Glomerular visceral epithelial cell (primary cell): Measurements from ENCODE around the gene EXOSC5.
"Not testable (repeated sequence)": the region's sequence is repeated elsewhere in the genome, so short reads cannot be mapped to it uniquely, and the experiment has no call there.

Experiments
- DNase-seq: peaks from one replicate; pipeline ENCODE4 v3.0.0-alpha.2; 2016; ENCODE audit errors: extremely low spot score

The EXOSC5 gene

GRCh38 chr19:41397086-41398049 lies at the start of gene EXOSC5, which contains the start of gene BCKDHA:
Gene EXOSC5, minus strand, starts transcription at chr19:41397359. Its CDS starts 31 bp downstream, at chr19:41397328.
Gene BCKDHA, plus strand, starts transcription at chr19:41397818. Its CDS starts 10 bp downstream, at chr19:41397828.
- peak; percentile 100 for DNase-seq

DNA sequence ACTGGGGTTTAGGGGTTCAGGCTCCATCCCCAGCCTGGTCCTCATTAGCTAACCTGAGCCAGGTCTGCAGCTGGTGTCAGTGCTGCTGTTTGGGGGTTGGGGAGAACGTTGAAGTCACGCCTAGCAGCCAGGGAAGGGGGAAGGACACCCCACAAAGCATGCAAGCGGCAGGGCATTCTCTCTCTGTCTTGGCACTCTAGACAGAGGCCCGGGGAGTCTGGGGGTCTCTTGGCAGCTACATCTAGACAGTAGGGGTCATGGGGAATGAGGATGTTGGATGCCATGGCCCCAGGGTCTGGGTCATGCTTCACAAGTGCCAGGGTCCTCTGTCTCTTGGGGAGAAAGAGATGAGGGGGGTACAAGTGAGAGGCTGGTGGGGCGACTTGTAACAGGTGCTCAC lies 48.4 kb upstream of the EXOSC5 start:
- no peak for DNase-seq

- DNase-seq: no peak
Observed at GRCh38 chr19:41443813-41444455, 46.8 kb upstream of the EXOSC5 start.

- DNase-seq: no peak
Observed at GRCh38 chr19:41442473-41443355, 45.6 kb upstream of the EXOSC5 start, which contains the start of gene ERICH4. Gene ERICH4, plus strand, starts transcription at chr19:41443156. Its CDS starts 14 bp downstream, at chr19:41443170.

DNA sequence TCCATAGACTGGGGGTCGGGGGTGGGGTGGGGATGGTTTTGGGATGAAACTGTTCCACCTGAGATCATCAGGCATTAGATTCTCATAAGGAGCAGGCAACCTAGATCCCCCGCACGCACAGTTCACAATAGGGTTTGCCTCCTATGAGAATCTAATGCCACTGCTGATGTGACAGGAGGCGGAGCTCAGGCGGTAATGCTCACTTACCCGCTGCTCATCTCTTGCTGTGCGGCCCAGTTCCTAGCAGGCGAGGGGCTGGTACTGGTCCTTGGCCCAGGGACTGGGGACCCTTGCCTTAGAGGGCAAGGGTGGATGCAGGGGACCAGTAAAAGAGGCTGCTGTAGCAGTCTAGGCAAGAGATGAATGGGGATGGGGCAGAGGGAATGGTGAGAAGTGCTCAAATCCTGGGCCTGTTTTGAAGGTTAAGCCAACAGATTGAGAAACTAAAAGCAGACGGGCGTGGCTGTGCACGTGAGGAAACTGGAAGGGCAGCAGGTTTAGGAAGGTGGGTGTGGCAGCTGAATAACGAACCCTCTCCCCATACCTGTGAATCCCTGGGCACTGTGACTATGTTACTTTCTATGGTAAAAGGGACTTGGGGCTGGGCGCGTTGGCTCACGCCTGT lies 44.3 kb upstream of the EXOSC5 start:
- DNase-seq: no peak

- DNase-seq: peak; percentile 97
Observed at GRCh38 chr19:41439441-41440222, 42.5 kb upstream of the EXOSC5 start, which contains the start of gene DMAC2. Gene DMAC2, minus strand, starts transcription at chr19:41439912. Its CDS starts 13 bp downstream, at chr19:41439899.

GRCh38 chr19:41437944-41438574 lies 40.9 kb upstream of the EXOSC5 start:
- no peak for DNase-seq

DNA sequence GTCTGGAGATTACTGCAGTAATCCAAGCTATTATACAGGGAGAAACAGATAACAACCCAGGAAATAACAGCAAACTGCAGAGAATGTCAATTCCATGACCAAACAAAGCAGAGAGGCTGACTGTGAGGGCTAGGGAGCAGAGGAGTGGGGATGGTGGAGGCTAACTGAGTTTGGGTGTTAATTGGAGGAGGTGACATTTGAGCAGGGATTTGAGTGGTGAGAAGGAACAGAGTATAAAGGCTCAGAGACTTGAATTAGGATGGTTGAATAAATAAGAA lies 39.5 kb upstream of the EXOSC5 start:
- no peak for DNase-seq

DNA sequence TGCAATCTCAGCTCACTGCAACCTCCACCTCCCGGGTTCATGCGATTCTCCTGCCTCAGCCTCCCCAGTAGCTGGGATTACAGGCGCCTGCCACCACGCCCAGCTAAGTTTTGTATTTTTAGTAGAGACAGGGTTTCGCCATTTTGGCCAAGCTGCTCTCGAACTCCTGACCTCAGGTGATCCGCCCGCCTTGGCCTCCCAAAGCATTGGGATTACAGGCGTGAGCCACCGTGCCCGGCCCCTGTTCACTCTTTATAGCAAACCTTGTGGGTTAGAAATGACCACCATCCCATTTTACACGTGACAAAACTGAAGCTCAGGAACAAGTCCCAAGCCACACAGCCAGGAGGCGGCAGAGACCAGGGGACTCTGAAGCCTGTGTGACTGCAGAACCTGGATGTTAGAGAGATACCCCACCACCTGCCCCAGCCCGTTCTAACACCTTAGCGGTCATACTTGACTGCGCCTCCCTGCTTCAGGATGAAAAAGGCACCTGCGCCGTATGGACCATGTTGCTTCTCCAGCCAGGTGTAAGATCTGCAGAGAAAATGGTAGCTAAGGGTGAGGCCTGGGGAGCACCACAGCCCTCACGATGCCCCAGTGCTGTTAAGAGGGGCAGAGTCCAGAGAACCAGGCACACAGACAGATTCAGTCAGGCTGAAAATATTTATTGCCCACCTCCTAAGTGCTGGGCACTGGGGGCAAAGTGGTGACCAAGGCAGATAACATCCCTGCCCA lies 38.9 kb upstream of the EXOSC5 start:
- DNase-seq: no peak

DNA sequence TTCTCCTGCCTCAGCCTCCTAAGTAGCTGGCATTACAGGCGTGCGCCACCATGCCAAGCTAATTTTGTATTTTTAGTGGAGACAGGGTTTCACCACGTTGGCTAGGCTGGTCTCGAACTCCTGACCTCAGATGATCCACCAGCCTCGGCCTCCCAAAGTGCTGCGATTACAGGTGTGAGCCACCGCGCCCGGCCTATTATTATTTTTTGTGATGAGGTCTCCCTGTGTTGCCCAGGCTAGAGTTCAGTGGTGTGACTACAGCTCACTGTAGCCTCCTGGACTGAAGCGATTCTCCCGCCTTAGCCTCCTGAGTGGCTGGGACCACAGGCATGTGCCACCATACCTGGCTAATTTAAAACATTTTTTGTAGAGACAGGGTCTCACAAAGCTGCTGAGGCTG lies 38.2 kb upstream of the EXOSC5 start:
- not testable (repeated sequence) for DNase-seq

GRCh38 chr19:41434450-41434849 lies 37.3 kb upstream of the EXOSC5 start:
- DNase-seq: no peak

DNA sequence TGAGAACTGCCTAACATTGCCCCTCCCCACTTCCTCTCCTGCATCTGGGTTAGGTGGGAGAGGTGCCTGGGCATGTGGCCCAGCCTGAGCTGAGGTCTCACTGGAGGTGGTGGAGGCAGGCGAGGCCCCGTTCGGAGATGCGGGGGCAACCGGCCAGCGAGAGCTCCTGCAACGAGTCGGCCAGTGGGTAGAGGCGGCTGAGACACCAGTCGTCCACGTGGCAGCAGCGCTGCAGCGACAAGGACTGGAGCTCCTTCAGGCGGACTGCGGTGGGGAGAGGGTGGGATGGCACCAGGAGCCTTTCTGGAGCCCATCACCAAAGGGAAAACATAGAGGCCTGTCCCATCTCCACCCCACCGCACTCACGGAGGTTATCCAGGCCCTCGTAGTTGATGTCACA lies 36.0 kb upstream of the EXOSC5 start:
- DNase-seq: no peak

DNA sequence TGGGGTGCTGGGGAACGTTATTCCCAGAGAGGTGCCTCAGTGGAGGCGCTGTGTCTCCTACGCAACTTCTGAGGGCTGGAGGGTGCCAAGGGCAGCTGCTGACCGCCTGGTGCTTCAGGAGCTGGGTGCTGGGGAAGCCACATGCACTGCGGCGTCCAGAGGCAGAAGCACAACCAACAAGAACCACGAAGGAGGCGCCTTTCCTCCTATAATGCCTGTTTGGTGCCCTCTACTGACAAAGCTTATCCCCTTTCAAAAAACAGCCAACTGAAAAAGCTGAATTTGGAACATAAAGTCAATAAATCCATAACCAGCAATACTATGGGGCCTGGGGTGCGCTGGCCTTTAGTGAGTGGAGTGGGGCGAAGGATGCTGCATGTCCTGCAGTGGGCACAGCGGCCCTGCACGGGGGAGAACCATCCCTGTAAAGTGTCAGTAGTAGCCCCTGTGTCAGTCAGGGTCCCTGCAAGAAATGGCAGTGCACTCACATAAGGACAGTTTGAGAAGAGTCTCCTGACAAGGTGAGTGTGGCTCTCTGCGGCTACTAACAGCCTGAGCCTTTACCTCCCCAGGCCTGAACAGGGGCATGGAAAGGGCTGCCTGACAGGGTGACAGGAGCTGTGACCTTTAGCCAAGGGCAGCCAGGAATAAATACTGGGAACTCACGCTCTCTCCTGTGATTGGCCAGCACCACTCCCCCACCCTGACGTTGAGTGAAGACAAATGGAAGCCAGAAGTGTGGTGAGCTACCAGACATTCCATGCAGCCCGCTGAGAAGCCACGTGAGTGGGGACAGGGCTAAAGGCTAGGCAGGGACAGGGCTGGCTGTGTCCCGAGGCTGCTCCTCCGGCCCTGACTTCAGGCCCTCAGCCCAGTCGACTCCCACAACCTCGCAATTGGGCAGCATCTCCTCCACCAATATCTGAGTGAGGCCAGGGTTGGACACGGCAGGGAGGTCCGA lies 34.5 kb upstream of the EXOSC5 start:
- DNase-seq: no peak

DNA sequence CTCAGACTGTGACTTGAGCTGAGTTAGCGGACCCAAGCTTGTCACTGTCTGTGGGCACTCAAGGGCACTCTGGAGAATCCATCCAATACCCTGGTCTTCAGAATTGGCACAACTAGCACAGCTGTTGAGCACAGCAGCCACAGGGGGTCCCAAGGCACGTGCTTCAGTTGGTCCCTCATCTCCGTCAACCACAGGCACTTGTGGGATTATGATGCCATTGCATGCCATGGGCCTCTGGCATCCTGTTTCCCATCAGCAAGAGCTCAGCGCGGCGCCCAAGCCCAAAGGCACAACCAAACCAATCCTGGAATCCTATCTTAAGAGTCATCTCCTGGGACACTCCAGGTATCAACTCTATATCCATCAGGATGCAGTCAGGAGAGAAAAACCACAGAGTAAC lies 33.8 kb upstream of the EXOSC5 start:
- peak; percentile 26 for DNase-seq

GRCh38 chr19:41428481-41428859 lies 31.3 kb upstream of the EXOSC5 start:
- DNase-seq: no peak

- no peak for DNase-seq
Observed at GRCh38 chr19:41427647-41428480, 30.7 kb upstream of the EXOSC5 start.

GRCh38 chr19:41426952-41427646 lies 29.9 kb upstream of the EXOSC5 start, which contains the start of gene B3GNT8:
Gene B3GNT8, minus strand, starts transcription at chr19:41427374. Its CDS starts 596 bp downstream, at chr19:41426778.
- DNase-seq: no peak
